Measurements from ENCODE around the gene TMEM135. TPM values are rescaled to one million over a fixed set of nuclear protein-coding genes. Genes with fewer than 3 reads are reported as not detected.

The TMEM135 gene
- total RNA-seq, 1 experiment from 2014 or later: 14.0 TPM

GRCh38 chr11:87190071-87190470 lies 152.3 kb downstream of the TMEM135 start:
- no TSS peak for BruUV-seq (replicated peaks)
- Histone ChIP-seq H3K9me2 (replicated peaks; ENCODE audit: low read length) (no peaks in the 10 kb centered on the region), H3K9ac (ENCODE audit: low read length) (no peak overlapping the region), H4K20me1 (ENCODE audit: low read length) (0 out of 2 replicates have a peak, but pooled peaks cover 3% of the 10 kb centered on the region), H3K9me3 (ENCODE audit: low read length) (no peaks in the 10 kb centered on the region), H3K79me2 (ENCODE audit: low read length) (no peaks in the 10 kb centered on the region), H3K36me3 (ENCODE audit: low read depth, low read length) (no peaks in the 10 kb centered on the region), H3K4me2 (ENCODE audit: low read length) (no peak overlapping the region), H3K4me1 (ENCODE audit: insufficient read depth, low read length) (no peaks in the 10 kb centered on the region), H3K4me3 (ENCODE audit: low read length) (no peak overlapping the region), H3K27me3 (ENCODE audit: low read length) (no peaks in the 10 kb centered on the region), H3K27ac (ENCODE audit: low read length) (no peak overlapping the region), H3F3A (ENCODE audit: low read length, unreplicated experiment) (no peaks in the 10 kb centered on the region), H2AFZ (ENCODE audit: low read length) (no peak overlapping the region)
- TF ChIP-seq CTCF (conservative IDR thresholded peaks at IDR 0.05; ENCODE audit: low read depth, low read length) (no peak), EZH2phosphoT487 (IDR thresholded peaks at IDR 0.05; ENCODE audit: borderline replicate concordance, low read length) (no peak), EZH2 (IDR thresholded peaks at IDR 0.05; ENCODE audit: low read length, unreplicated experiment) (no peak)
- ATAC-seq (no peak), DNase-seq (no peak)
- intact Hi-C loops (cut with micrococcal nuclease): no loop called here
- ChIA-PET POLR2A (ENCODE audit: unreplicated experiment) (no interaction called here), CTCF (no interaction called here)

GRCh38 chr11:87193756-87194470 lies 156.2 kb downstream of the TMEM135 start:
- Histone ChIP-seq H3K9me2 (replicated peaks; ENCODE audit: low read length) (no peaks in the 10 kb centered on the region), H3K9me3 (ENCODE audit: low read length) (no peaks in the 10 kb centered on the region), H2AFZ (ENCODE audit: low read length) (no peak overlapping the region), H4K20me1 (ENCODE audit: low read length) (no peaks in the 10 kb centered on the region), H3K9ac (ENCODE audit: low read length) (no peak overlapping the region), H3K4me2 (ENCODE audit: low read length) (no peak overlapping the region), H3K4me1 (ENCODE audit: insufficient read depth, low read length) (no peaks in the 10 kb centered on the region), H3K27me3 (ENCODE audit: low read length) (no peaks in the 10 kb centered on the region), H3F3A (ENCODE audit: low read length, unreplicated experiment) (no peaks in the 10 kb centered on the region), H3K36me3 (ENCODE audit: low read depth, low read length) (no peaks in the 10 kb centered on the region), H3K79me2 (ENCODE audit: low read length) (no peaks in the 10 kb centered on the region), H3K27ac (ENCODE audit: low read length) (no peak overlapping the region), H3K4me3 (ENCODE audit: low read length) (no peak overlapping the region)
- intact Hi-C loops (cut with micrococcal nuclease): no loop called here
- no peak for ATAC-seq
- TF ChIP-seq EZH2phosphoT487 (IDR thresholded peaks at IDR 0.05; ENCODE audit: borderline replicate concordance, low read length): no peak
- TF ChIP-seq EZH2 (IDR thresholded peaks at IDR 0.05; ENCODE audit: low read length, unreplicated experiment): no peak
- no peak for TF ChIP-seq CTCF (conservative IDR thresholded peaks at IDR 0.05; ENCODE audit: low read depth, low read length)
- CTCF ChIA-PET: no interaction called here
- no TSS peak for BruUV-seq (replicated peaks)
- POLR2A ChIA-PET (ENCODE audit: unreplicated experiment): no interaction called here
- DNase-seq: no peak

Data from PC-3 (cell line).